K562 (cell line): ENCODE results near the gene CDAN1. TPM values are rescaled to one million over a fixed set of nuclear protein-coding genes. Genes with fewer than 3 reads are reported as not detected.

ENCODE experiments used
- ATAC-seq: fragments of 200-7000 bp; cut with Tn5 transposase; 3 replicates; pipeline ENCODE4 v1.9.1; 2020; ENCODE audit warnings: moderate library complexity
- BruUV-seq: library from RNA; stranded (reverse); fragments of 400-500 nt; replicated peaks from 2 replicates; lab custom pipeline; 2021; lab: Mats Ljungman, UMichigan
- CTCF ChIA-PET: fragments of 300-600 bp; formaldehyde crosslinking; extraction: SDS; loops from one replicate; lab custom pipeline; 2021; ENCODE audit warnings: low intra/inter-chr PET ratio; lab: Yijun Ruan, JAX
- POLR2A ChIA-PET: fragments of 300-600, 350-650 bp; sonication (Branson Sonifier 250); formaldehyde crosslinking; extraction: SDS; loops from one replicate; lab custom pipeline; 2021; ENCODE audit warnings: antibody characterized with exemption, inconsistent platforms; lab: Yijun Ruan, JAX
- DNase-seq, 4 experiments: peaks; one replicate each; pipeline versions ENCODE4 v3.0.0 to v3.0.0-alpha.2; 2011 to 2018; ENCODE audit warnings: low spot score in 3 of 4, mixed read lengths in 3 of 4; ENCODE audit errors: extremely low read depth in 1 of 4
- FAIRE-seq: peaks from 2 replicates; lab custom pipeline; 2011; peaks lifted over from hg19 to GRCh38; lab: Jason Lieb, UNC
- H2AFZ ChIP-seq: 2 replicates; pipeline ENCODE4 v1.6.0; 2011; ENCODE audit warnings: low read depth, low read length, control low read depth, inconsistent platforms
- H3K27ac ChIP-seq: fragments of 200-600 bp; 3 replicates; pipeline ENCODE4 v1.8.0; 2011; ENCODE audit warnings: low read depth, mild to moderate bottlenecking, control low read depth, inconsistent platforms, low read length, moderate library complexity, mixed read lengths; ENCODE audit errors: extremely low read depth
- H3K27me3 ChIP-seq, 2 experiments: fragments of 300-600 bp in 1 of 2; 2 replicates in 1 of 2; 3 replicates in 1 of 2; pipeline versions ENCODE4 v1.6.0 to v1.8.0; 2011; ENCODE audit warnings: inconsistent platforms in 2 of 2, low read length in 2 of 2, mild to moderate bottlenecking in 1 of 2, mixed read lengths in 1 of 2, moderate library complexity in 1 of 2; ENCODE audit not compliant: control insufficient read depth in 2 of 2, insufficient read depth in 2 of 2
- H3K36me3 ChIP-seq: fragments of 300-600 bp; 3 replicates; pipeline ENCODE4 v1.8.0; 2011; ENCODE audit warnings: mild to moderate bottlenecking, low read length, inconsistent platforms; ENCODE audit not compliant: control insufficient read depth, insufficient read depth
- H3K4me1 ChIP-seq, 2 experiments: fragments of 200-600 bp in 1 of 2; replicated peaks in 1 of 2; 2 replicates in 1 of 2; 3 replicates in 1 of 2; pipeline versions ENCODE4 v1.5.1 to v1.8.0; 2011; ENCODE audit warnings: inconsistent platforms in 2 of 2, low read length in 2 of 2, mild to moderate bottlenecking in 1 of 2, mixed read lengths in 1 of 2, moderate library complexity in 1 of 2; ENCODE audit not compliant: control insufficient read depth in 2 of 2, insufficient read depth in 2 of 2
- H3K4me2 ChIP-seq: 2 replicates; pipeline ENCODE4 v1.6.1; 2011; ENCODE audit warnings: low read length, control low read depth, inconsistent platforms, mixed read lengths; ENCODE audit not compliant: insufficient read depth
- H3K4me3 ChIP-seq: fragments of 200-600 bp; sonication (generic), shearing (Covaris generic); 2 replicates; pipeline ENCODE4 v1.5.1; 2016; ENCODE audit warnings: control low read depth, inconsistent platforms
- H3K79me2 ChIP-seq: fragments of 200-600 bp; 3 replicates; pipeline ENCODE4 v1.8.0; 2011; ENCODE audit warnings: low read length, inconsistent platforms; ENCODE audit not compliant: control insufficient read depth, insufficient read depth
- H3K9ac ChIP-seq, 2 experiments: 2 replicates each; pipeline versions ENCODE4 v1.6.0 to v1.6.1; 2011; ENCODE audit warnings: low read depth in 2 of 2, low read length in 2 of 2, control low read depth in 1 of 2, inconsistent platforms in 1 of 2, mild to moderate bottlenecking in 1 of 2, mixed read lengths in 1 of 2; ENCODE audit not compliant: insufficient read depth in 1 of 2
- H3K9me1 ChIP-seq: one replicate; pipeline ENCODE4 v1.6.0; 2011; ENCODE audit warnings: inconsistent platforms, mild to moderate bottlenecking, low read length, moderate library complexity; ENCODE audit not compliant: control insufficient read depth, insufficient read depth
- H3K9me3 ChIP-seq: replicated peaks from 2 replicates; pipeline ENCODE4 v1.5.1; 2011; ENCODE audit warnings: low read depth, low read length, inconsistent platforms; ENCODE audit not compliant: control insufficient read depth, insufficient read depth
- H4K20me1 ChIP-seq: replicated peaks from 2 replicates; pipeline ENCODE4 v1.6.1; 2011; ENCODE audit warnings: low read length, inconsistent platforms, mixed read lengths; ENCODE audit not compliant: control insufficient read depth, insufficient read depth
- LCOR ChIP-seq: sonication (generic); formaldehyde crosslinking; IDR thresholded peaks from 2 replicates; pipeline ENCODE4 v1.8.0; 2022; ENCODE audit warnings: mild to moderate bottlenecking, missing genetic modification reagents
- MAFF ChIP-seq: IDR thresholded peaks from 2 replicates; pipeline ENCODE4 v1.6.1; 2012; ENCODE audit warnings: low read length, improper control_type of control experiment
- MAFK ChIP-seq: IDR thresholded peaks from 2 replicates; pipeline ENCODE4 v1.6.1; 2011; ENCODE audit warnings: low read length, improper control_type of control experiment
- MEF2A ChIP-seq: IDR thresholded peaks from 2 replicates; pipeline ENCODE4 v1.6.1; 2011; ENCODE audit warnings: low read depth, mild to moderate bottlenecking, low read length, moderate library complexity; ENCODE audit not compliant: control insufficient read depth
- MYNN ChIP-seq, 2 experiments: sonication (generic); formaldehyde crosslinking in 1 of 2; IDR thresholded peaks; 2 replicates each; pipeline versions ENCODE4 v1.5.0 to v1.6.1; 2016 to 2020; ENCODE audit warnings: antibody characterized with exemption in 1 of 2, missing genetic modification reagents in 1 of 2
- NCOA6 ChIP-seq: fragments of 450-650 bp; IDR thresholded peaks from 2 replicates; pipeline ENCODE4 v1.6.1; 2017; ENCODE audit warnings: mild to moderate bottlenecking
- NR1H2 ChIP-seq: sonication (generic); formaldehyde crosslinking; IDR thresholded peaks from 2 replicates; pipeline ENCODE4 v1.4.0; 2020; ENCODE audit warnings: mild to moderate bottlenecking, missing genetic modification reagents
- OTX1 ChIP-seq: fragments of 450-650 bp; formaldehyde crosslinking; IDR thresholded peaks from 2 replicates; pipeline ENCODE4 v1.4.0; 2022; ENCODE audit warnings: mild to moderate bottlenecking
- PHF21A ChIP-seq: fragments of 450-650 bp; IDR thresholded peaks from 2 replicates; pipeline ENCODE4 v1.6.1; 2017; ENCODE audit warnings: low read depth, borderline replicate concordance
- PML ChIP-seq: IDR thresholded peaks from 2 replicates; pipeline ENCODE4 v1.6.1; 2012; ENCODE audit warnings: low read length, inconsistent platforms
- PYGO2 ChIP-seq: fragments of 450-650 bp; IDR thresholded peaks from 2 replicates; pipeline ENCODE4 v1.6.1; 2016; ENCODE audit warnings: mild to moderate bottlenecking, missing genetic modification characterization, moderate library complexity, missing compliant biosample characterization
- RBM15 ChIP-seq: fragments of 200-400 bp; formaldehyde crosslinking; IDR thresholded peaks from 2 replicates; pipeline ENCODE4 v1.6.1; 2018; ENCODE audit warnings: mild to moderate bottlenecking, low read length, moderate library complexity; ENCODE audit not compliant: insufficient read depth
- SRSF9 ChIP-seq: fragments of 200-400 bp; formaldehyde crosslinking; IDR thresholded peaks from 2 replicates; pipeline ENCODE4 v1.6.1; 2017; ENCODE audit warnings: low read depth, low read length, borderline replicate concordance
- ZFP1 ChIP-seq: fragments of 450-650 bp; formaldehyde crosslinking; IDR thresholded peaks from 2 replicates; pipeline ENCODE4 v1.4.0; 2020; ENCODE audit warnings: mild to moderate bottlenecking, mixed read lengths
- ZNF384 ChIP-seq: IDR thresholded peaks from 2 replicates; pipeline ENCODE4 v1.6.1; 2012; ENCODE audit warnings: low read depth, low read length, improper control_type of control experiment
- ZNF695 ChIP-seq: fragments of 450-650 bp; formaldehyde crosslinking; IDR thresholded peaks from 2 replicates; pipeline ENCODE4 v1.4.0; 2020; ENCODE audit warnings: mild to moderate bottlenecking, moderate library complexity
- ZNF764 ChIP-seq: fragments of 250-450 bp; sonication (Bioruptor Pico); IDR thresholded peaks from 2 replicates; pipeline ENCODE4 v1.4.0; 2020; ENCODE audit warnings: low read depth, mild to moderate bottlenecking, moderate library complexity
- WGBS: fragments of 100-300 bp; shearing (Covaris generic); methylation state at CpG from one replicate; pipeline ENCODE4 v1.1.6; 2016; ENCODE audit warnings: low coverage, mixed read lengths; ENCODE audit not compliant: insufficient coverage; ENCODE audit errors: missing lambda C conversion rate; 5-methylcytosine and 5-hydroxymethylcytosine counted together
- in situ Hi-C: fragments of 300-500 bp; cut with MboI; formaldehyde crosslinking; loops from 4 replicates; pipeline ENCODE4 v1.15.0; 2018; ENCODE audit warnings: inconsistent platforms, mixed read lengths
- intact Hi-C: fragments of 100-400 bp; cut with micrococcal nuclease; formaldehyde crosslinking; loops from 2 replicates; pipeline ENCODE4 v1.14.2; 2022
- polyA plus RNA-seq, 8 experiments: library from polyadenylated mRNA; depleted of rRNA in 4 of 8; stranded (reverse) in 5 of 8; unstranded in 3 of 8; fragments of >200 nt; fragmentation: Nextera tagmentation in 2 of 8; fragmentation: Illumina TruSeq in 1 of 8; extraction: Ambion mirVana in 2 of 8; extraction: Trizol in 1 of 8; gene quantifications; 2 replicates each; pipeline versions ENCODE4 v1.2.1 to v1.2.3, GENCODE V29; 2011 to 2014; ENCODE audit warnings: inconsistent platforms in 1 of 8, missing spikeins in 1 of 8
- total RNA-seq, 7 experiments: library from RNA; depleted of rRNA in 6 of 7; stranded (reverse); fragments of >200 nt in 6 of 7; fragmentation: Illumina TruSeq in 2 of 7; extraction: Trizol in 2 of 7; gene quantifications; 2 replicates each; pipeline versions ENCODE4 v1.2.1 to v1.2.3, GENCODE V29; 2011 to 2021; ENCODE audit warnings: low replicate concordance in 1 of 7
- TF ChIP-seq, protein P1 (sequence below): fragments of 450-650 bp; IDR thresholded peaks from 2 replicates; pipeline ENCODE4 v1.6.1; 2017; ENCODE audit warnings: antibody characterized with exemption
- TF ChIP-seq, protein P2 (sequence below): fragments of 450-650 bp; formaldehyde crosslinking; IDR thresholded peaks from 2 replicates; pipeline ENCODE4 v1.4.0; 2022; ENCODE audit warnings: missing genetic modification characterization

The CDAN1 gene
- total and polyA plus RNA-seq, 9 of the 15 experiments (the other 6 are each of a cell fraction or from before 2014, with no cell fraction given) = 1.6 to 34.4 (median 13.8) TPM

- TF ChIP-seq, protein P1, sequence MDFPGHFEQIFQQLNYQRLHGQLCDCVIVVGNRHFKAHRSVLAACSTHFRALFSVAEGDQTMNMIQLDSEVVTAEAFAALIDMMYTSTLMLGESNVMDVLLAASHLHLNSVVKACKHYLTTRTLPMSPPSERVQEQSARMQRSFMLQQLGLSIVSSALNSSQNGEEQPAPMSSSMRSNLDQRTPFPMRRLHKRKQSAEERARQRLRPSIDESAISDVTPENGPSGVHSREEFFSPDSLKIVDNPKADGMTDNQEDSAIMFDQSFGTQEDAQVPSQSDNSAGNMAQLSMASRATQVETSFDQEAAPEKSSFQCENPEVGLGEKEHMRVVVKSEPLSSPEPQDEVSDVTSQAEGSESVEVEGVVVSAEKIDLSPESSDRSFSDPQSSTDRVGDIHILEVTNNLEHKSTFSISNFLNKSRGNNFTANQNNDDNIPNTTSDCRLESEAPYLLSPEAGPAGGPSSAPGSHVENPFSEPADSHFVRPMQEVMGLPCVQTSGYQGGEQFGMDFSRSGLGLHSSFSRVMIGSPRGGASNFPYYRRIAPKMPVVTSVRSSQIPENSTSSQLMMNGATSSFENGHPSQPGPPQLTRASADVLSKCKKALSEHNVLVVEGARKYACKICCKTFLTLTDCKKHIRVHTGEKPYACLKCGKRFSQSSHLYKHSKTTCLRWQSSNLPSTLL = no peak
Measured at GRCh38 chr15:42736793-42737528, at the start of gene CDAN1 (continued).

GRCh38 chr15:42785569-42785968 is 48.6 kb upstream of the CDAN1 start:
- BruUV-seq = no TSS peak
- H3K4me3 ChIP-seq = no peak overlapping the region
- H3K79me2 ChIP-seq = no peaks in the 10 kb centered on the region
- FAIRE-seq (no peak), DNase-seq (no peak), ATAC-seq (no peak)
- H3K27me3 ChIP-seq = no peaks in the 10 kb centered on the region
- intact Hi-C loops = no loop called here
- H3K4me2 ChIP-seq = no peak overlapping the region
- 63% methylated on average over 2 of the region's 2 CpGs for WGBS
- in situ Hi-C loops = no loop called here
- no peaks in the 10 kb centered on the region for H3K4me1 ChIP-seq
- H3K9me3 ChIP-seq = no peaks in the 10 kb centered on the region
- no peaks in the 10 kb centered on the region for H4K20me1 ChIP-seq
- H3K9me1 ChIP-seq = no peaks in the 10 kb centered on the region
- H3K9ac ChIP-seq = no peak overlapping the region
- H2AFZ ChIP-seq = no peak overlapping the region
- ChIA-PET POLR2A (no interaction called here), CTCF (no interaction called here)
- H3K36me3 ChIP-seq = peaks cover 7% of the 10 kb centered on the region; the same call in 1 of the 3 replicates
- H3K27ac ChIP-seq = no peak overlapping the region
- peak; percentile 52 for TF ChIP-seq MAFF
- no peak for TF ChIP-seq LCOR (CRISPR knock-in tag)
- no peak for TF ChIP-seq ZFP1
- TF ChIP-seq SRSF9 = no peak
- TF ChIP-seq NR1H2 (CRISPR knock-in tag) = no peak
- TF ChIP-seq PML = no peak
- TF ChIP-seq ZNF384 = no peak
- TF ChIP-seq MAFK = peak; percentile 23; the same call in 1 of the 2 replicates
- TF ChIP-seq ZNF764 = no peak
- TF ChIP-seq PYGO2 (tag) = no peak
- TF ChIP-seq, protein P2, sequence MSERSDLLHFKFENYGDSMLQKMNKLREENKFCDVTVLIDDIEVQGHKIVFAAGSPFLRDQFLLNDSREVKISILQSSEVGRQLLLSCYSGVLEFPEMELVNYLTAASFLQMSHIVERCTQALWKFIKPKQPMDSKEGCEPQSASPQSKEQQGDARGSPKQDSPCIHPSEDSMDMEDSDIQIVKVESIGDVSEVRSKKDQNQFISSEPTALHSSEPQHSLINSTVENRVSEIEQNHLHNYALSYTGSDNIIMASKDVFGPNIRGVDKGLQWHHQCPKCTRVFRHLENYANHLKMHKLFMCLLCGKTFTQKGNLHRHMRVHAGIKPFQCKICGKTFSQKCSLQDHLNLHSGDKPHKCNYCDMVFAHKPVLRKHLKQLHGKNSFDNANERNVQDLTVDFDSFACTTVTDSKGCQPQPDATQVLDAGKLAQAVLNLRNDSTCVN (CRISPR knock-in tag) = no peak
- no peak for TF ChIP-seq MEF2A
- TF ChIP-seq RBM15 = no peak
- no peak for TF ChIP-seq PHF21A
- no peak for TF ChIP-seq OTX1 (CRISPR knock-in tag)
- no peak for TF ChIP-seq NCOA6
- TF ChIP-seq ZNF695 (CRISPR knock-in tag) = no peak
- no peak for TF ChIP-seq MYNN (IDR thresholded peaks at IDR 0.05)
- TF ChIP-seq MYNN (CRISPR knock-in tag; IDR thresholded peaks at IDR 0.05) = no peak
